HEK293T (cell line): ENCODE results near the gene JADE1.

Experiments used
- CTCF ChIA-PET: fragments of 350-600 bp; formaldehyde crosslinking; extraction: SDS; loops from one replicate; lab custom pipeline; 2021; ENCODE audit warnings: antibody characterized with exemption, inconsistent platforms; lab: Yijun Ruan, JAX
- POLR2A ChIA-PET: fragments of 350-600 bp; formaldehyde crosslinking; extraction: SDS; loops from one replicate; lab custom pipeline; 2020; ENCODE audit warnings: antibody characterized with exemption, inconsistent platforms; lab: Yijun Ruan, JAX
- DNase-seq: peaks from one replicate; pipeline ENCODE4 v3.0.0; 2012; ENCODE audit warnings: mixed read lengths; ENCODE audit errors: extremely low spot score
- ARNT ChIP-seq: fragments of 450-650 bp; IDR thresholded peaks from 2 replicates; pipeline ENCODE4 v1.6.1; 2017; ENCODE audit warnings: mild to moderate bottlenecking
- BHLHE40 ChIP-seq: fragments of 450-650 bp; IDR thresholded peaks from 2 replicates; pipeline ENCODE4 v1.6.1; 2016; ENCODE audit warnings: mild to moderate bottlenecking, moderate library complexity, borderline replicate concordance
- CTBP1 ChIP-seq: fragments of 450-650 bp; IDR thresholded peaks from 2 replicates; pipeline ENCODE4 v1.6.1; 2016; ENCODE audit warnings: borderline replicate concordance
- ELF4 ChIP-seq: fragments of 450-650 bp; IDR thresholded peaks from 2 replicates; pipeline ENCODE4 v1.6.1; 2017; ENCODE audit warnings: antibody characterized with exemption
- FOXA1 ChIP-seq: fragments of 450-650 bp; IDR thresholded peaks from 2 replicates; pipeline ENCODE4 v1.6.1; 2016; ENCODE audit warnings: mild to moderate bottlenecking
- FOXK2 ChIP-seq: fragments of 450-650 bp; IDR thresholded peaks from 2 replicates; pipeline ENCODE4 v1.6.1; 2016; ENCODE audit warnings: mild to moderate bottlenecking
- FOXM1 ChIP-seq: fragments of 450-650 bp; IDR thresholded peaks from 2 replicates; pipeline ENCODE4 v1.6.1; 2017; ENCODE audit warnings: mild to moderate bottlenecking, borderline replicate concordance
- HDGF ChIP-seq: fragments of 450-650 bp; IDR thresholded peaks from 2 replicates; pipeline ENCODE4 v1.6.1; 2017; ENCODE audit warnings: antibody characterized with exemption, borderline replicate concordance
- L3MBTL2 ChIP-seq: fragments of 450-650 bp; conservative IDR thresholded peaks from 2 replicates; pipeline ENCODE4 v1.6.1; 2016; ENCODE audit warnings: mild to moderate bottlenecking
- LEF1 ChIP-seq: fragments of 450-650 bp; IDR thresholded peaks from 2 replicates; pipeline ENCODE4 v1.6.1; 2017; ENCODE audit warnings: mild to moderate bottlenecking, borderline replicate concordance
- NFRKB ChIP-seq: fragments of 450-650 bp; IDR thresholded peaks from 2 replicates; pipeline ENCODE4 v1.6.1; 2016; ENCODE audit warnings: mild to moderate bottlenecking, moderate library complexity
- SP1 ChIP-seq: fragments of 450-650 bp; IDR thresholded peaks from 2 replicates; pipeline ENCODE4 v1.6.1; 2017
- SUZ12 ChIP-seq: fragments of 450-650 bp; IDR thresholded peaks from 2 replicates; pipeline ENCODE4 v1.6.1; 2016; ENCODE audit warnings: mild to moderate bottlenecking
- TARDBP ChIP-seq: fragments of 450-650 bp; IDR thresholded peaks from 2 replicates; pipeline ENCODE4 v1.6.1; 2016
- ZNF384 ChIP-seq: fragments of 450-650 bp; IDR thresholded peaks from 2 replicates; pipeline ENCODE4 v1.6.1; 2016
- TF ChIP-seq, protein P1 (sequence below): fragments of 450-650 bp; IDR thresholded peaks from 2 replicates; pipeline ENCODE4 v1.6.1; 2016

The JADE1 gene

DNA sequence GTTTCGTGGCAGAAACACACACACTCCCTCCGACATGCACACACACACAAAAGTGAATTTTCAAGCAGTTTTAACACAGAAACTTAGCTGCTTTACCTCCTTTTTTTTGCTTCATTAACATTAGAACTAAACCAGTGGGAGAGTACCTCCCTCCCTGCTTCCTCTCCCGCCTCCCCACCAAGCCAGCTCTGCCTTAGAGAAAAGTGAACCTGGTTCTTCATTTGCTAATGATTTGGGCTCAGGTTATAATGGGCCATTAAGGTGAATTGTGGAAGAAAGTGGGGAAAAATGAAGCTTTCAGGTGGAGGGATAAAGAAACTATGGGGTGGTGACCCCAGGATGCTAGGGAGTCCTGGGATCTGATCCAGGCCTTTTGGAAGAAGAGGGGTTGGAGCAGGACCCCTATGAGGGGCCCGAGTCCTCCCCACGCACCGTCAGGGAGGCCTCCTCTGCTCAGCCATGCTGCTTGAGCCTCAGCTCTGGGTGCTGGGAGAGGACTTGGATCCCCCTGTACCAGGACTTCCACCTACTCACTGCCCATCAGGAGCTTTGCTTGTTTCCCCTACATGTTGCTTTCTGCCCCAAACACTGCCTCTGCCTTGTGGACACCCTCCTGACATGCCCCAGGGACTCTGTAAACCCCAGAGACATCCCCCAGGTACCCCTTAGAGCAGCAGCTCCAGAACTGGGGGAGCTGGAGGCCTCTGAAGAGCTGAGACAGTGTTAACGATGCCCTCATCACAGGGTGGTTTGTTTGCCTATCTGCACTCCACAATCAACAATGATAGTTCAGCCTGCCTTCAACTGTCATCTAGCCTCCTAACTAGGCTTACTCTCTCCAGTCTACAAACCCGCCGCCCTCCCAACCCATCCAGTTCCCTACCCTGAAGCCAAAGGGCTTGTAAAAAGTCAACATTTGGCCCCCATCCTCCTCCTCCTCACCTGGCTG lies 6.5 kb upstream of the JADE1 start:
- TF ChIP-seq SUZ12 (no peak), FOXK2 (no peak), HDGF (no peak), ARNT (no peak)
- ChIA-PET CTCF (no interaction called here), POLR2A (no interaction called here)
- no peak for DNase-seq

DNA sequence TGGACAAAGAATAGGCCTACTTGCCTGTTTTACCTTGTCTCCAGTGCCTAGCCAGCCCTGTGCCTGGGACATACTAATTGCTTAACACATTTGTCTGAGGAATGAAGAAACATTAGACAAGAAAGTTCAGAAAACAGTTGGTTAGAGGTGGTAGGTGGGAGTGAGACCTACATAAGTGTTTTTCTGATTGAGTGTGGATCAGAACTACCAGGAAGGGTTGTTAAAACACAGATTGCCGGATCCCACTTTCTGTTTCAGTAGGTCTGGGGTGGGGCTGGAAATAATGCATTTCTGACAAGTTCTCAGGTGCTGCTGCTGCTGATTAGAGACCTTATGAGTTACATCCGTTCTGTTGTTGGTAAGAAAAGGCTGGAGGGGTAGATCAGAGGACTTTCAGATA lies 5.7 kb upstream of the JADE1 start:
- ChIA-PET POLR2A (no interaction called here), CTCF (interaction anchor here (0.6 kb wide), 1 partner anchor 128 kb away, joined by 3 read pairs; no protein-coding TSS in a partner anchor)
- no peak for DNase-seq

DNA sequence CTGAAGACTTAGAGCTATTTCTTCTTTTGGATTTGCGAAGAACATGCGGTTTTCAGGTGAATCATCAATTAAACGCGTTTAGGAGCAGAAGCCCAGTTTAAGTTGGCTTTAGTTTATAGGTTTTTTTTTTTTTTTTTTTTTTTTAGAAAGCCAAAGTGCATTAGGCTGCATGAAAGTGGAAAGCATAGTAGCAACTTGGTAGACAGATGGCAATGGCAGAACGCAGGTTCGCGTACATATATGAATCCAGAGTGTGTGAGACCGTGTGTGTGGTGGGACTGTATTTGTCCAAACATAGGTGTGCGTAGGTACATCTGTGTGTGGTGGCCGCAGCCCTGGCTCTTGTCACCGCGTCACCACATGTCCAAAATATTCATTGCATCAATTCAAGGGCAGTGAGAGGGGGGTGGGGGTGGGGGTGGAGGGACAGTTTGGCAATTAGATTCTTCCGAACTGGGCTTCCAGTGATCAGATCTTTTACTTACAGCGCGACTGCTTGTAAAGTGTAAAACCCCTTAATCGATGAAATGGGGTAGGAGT lies 901 bp downstream of the JADE1 start:
- TF ChIP-seq SP1 (no peak), HDGF (no peak), FOXK2 (no peak), BHLHE40 (no peak), LEF1 (no peak), FOXM1 (no peak), ZNF384 (peak; percentile 79)
- CTCF ChIA-PET = interaction anchor here (0.6 kb wide), 1 partner anchor 414 kb away, joined by 4 read pairs; no protein-coding TSS in a partner anchor
- DNase-seq = peak; percentile 23
- POLR2A ChIA-PET = interaction anchor here (1.1 kb wide), 1 partner anchor 355 kb away, joined by 4 read pairs; no protein-coding TSS in a partner anchor

More for the DNA sequence above, 5.7 kb upstream of the JADE1 start:
- TF ChIP-seq L3MBTL2 = no peak
- TF ChIP-seq BHLHE40 = no peak
- no peak for TF ChIP-seq FOXA1
- TF ChIP-seq LEF1 = no peak
- no peak for TF ChIP-seq SUZ12
- no peak for TF ChIP-seq TARDBP
- no peak for TF ChIP-seq CTBP1
- TF ChIP-seq NFRKB = no peak

DNA sequence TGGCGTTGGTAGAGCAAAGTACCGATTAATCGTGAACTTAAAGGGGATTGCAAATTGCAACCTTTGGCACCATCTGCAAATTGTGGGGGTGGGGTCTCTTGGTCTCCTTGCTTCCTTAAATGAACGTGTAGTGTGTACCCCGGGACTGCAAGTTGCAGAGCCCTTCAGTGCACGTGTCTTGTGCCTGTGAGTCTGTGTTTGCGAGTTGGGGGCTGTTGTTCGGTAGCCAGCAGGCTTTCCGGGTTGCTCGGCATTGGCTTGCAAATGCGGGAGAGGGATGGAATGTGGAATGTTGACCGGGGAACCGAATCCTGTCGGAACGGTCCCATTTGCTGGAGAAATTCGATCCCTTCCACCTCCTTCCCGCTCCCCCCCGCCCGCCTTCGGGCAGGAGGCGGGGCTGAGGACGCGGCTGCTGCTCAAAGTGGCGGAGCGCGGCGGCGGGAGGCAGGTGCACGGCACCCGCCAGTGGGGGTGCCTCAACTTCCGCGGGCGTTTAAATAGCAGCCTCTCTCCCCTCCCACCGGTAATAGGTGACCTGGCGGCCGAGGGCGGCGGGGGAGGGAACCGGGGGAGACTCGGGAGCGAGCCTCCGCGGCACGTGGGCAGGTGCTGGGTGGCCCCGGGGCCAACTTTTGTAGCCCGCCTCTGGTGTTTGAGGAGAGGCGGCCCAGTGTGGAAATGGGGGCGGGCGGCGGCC lies 1.5 kb downstream of the JADE1 start:
- DNase-seq = peak; percentile 66
- POLR2A ChIA-PET = interaction anchor here (0.6 to 2.2 kb wide), 12 partner anchors 11 to 1187 kb away, joined by 3 to 20 read pairs (median 4); no protein-coding TSS in a partner anchor
- no peak for TF ChIP-seq SUZ12
- TF ChIP-seq HDGF = no peak
- no peak for TF ChIP-seq BHLHE40
- peak; percentile 58 for TF ChIP-seq L3MBTL2
- no peak for TF ChIP-seq FOXK2
- no peak for TF ChIP-seq FOXM1
- no peak for TF ChIP-seq ARNT
- TF ChIP-seq FOXA1 = no peak
- TF ChIP-seq, protein P1, sequence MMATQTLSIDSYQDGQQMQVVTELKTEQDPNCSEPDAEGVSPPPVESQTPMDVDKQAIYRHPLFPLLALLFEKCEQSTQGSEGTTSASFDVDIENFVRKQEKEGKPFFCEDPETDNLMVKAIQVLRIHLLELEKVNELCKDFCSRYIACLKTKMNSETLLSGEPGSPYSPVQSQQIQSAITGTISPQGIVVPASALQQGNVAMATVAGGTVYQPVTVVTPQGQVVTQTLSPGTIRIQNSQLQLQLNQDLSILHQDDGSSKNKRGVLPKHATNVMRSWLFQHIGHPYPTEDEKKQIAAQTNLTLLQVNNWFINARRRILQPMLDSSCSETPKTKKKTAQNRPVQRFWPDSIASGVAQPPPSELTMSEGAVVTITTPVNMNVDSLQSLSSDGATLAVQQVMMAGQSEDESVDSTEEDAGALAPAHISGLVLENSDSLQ = no peak
- peak; percentile 50; the same call in 1 of the 2 replicates for TF ChIP-seq CTBP1
- CTCF ChIA-PET = no interaction called here

DNA sequence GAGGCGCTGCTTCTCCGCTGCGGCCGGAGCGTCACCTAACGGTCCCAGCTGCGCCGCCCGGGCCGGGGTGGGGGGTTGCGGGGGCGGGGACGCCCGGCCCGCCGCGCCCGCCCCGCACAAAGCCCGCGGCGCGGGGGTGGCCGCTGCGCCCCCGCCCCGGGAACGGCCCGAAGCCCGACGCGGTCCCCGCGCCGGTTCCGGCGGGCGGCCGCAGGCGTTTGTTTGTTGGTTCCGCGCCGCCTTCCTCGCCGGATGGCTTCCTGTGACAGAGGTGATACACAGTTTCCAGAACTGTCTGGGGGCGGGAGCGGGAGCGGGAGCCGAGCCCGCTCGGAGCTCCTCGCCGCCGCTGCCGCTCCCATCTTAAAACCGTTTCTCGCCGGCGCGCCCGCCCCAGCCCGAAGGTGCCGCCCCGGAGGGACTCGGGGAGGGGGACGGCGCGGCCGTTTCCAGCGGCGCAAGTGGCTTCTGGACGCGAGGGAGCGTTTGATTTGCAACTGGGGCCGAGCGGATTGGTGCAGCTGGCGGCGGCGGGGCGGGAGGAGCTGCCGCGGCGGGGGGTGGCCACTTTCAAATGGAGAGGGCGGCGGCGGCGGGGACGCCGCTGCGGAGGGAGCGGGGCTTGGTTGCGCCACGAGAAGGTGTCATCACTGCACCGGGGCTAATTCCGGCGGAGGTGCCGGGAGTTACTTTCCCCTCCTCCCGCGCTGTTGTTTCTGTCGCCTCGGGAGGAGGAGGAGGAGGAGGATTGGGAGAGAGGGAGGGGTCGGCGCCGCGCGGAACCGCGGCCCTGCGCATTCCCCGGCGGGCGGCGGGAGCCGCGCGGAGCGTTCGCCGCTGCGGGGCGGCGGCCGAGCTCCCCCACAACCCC lies 2.3 kb downstream of the JADE1 start:
- CTCF ChIA-PET = no interaction called here
- POLR2A ChIA-PET = interaction anchor here (0.6 to 2.2 kb wide), 19 partner anchors 10 to 1187 kb away, joined by 3 to 20 read pairs (median 3); partner anchors contain the start of gene SCLT1
- DNase-seq = peak; percentile 67
- TF ChIP-seq SUZ12 (no peak), FOXK2 (no peak), FOXA1 (no peak), HDGF (no peak), LEF1 (no peak), SP1 (no peak), ELF4 (no peak; the same call in 1 of the 2 replicates), NFRKB (no peak), TARDBP (no peak), FOXM1 (peak; percentile 79), CTBP1 (peak; percentile 74), BHLHE40 (no peak), L3MBTL2 (no peak), ARNT (peak; percentile 16; the same call in 1 of the 2 replicates)
- TF ChIP-seq, protein P1 = no peak
